Measurements from ENCODE around the gene DMAC2.

- no peak for TF ChIP-seq CTCF (IDR thresholded peaks at IDR 0.05)
- TF ChIP-seq POLR2A (IDR thresholded peaks at IDR 0.05): no peak
- TF ChIP-seq POLR2AphosphoS5 (IDR thresholded peaks at IDR 0.05): no peak
These were observed 36.9 kb upstream of the DMAC2 start for GRCh38 chr19:41476583-41476982.

Data from breast epithelium (tissue), 3 donors.